NB4 (cell line): ENCODE results near the gene TPCN1.

Experiments used
- MYC ChIP-seq: IDR thresholded peaks from 2 replicates; pipeline ENCODE4 v1.6.1; 2011; ENCODE audit warnings: low read depth, low read length
- POLR2A ChIP-seq: IDR thresholded peaks from 2 replicates; pipeline ENCODE4 v1.6.1; 2011; ENCODE audit warnings: mild to moderate bottlenecking; ENCODE audit not compliant: insufficient read length; ENCODE audit errors: extremely low read depth
- TF ChIP-seq, protein P1 (sequence below): IDR thresholded peaks from one replicate; pipeline ENCODE4 v1.5.1; 2012; ENCODE audit warnings: low read depth, low read length

GRCh38 chr12:113246478-113247122 lies 25.3 kb downstream of the TPCN1 start:
- TF ChIP-seq, protein P1, sequence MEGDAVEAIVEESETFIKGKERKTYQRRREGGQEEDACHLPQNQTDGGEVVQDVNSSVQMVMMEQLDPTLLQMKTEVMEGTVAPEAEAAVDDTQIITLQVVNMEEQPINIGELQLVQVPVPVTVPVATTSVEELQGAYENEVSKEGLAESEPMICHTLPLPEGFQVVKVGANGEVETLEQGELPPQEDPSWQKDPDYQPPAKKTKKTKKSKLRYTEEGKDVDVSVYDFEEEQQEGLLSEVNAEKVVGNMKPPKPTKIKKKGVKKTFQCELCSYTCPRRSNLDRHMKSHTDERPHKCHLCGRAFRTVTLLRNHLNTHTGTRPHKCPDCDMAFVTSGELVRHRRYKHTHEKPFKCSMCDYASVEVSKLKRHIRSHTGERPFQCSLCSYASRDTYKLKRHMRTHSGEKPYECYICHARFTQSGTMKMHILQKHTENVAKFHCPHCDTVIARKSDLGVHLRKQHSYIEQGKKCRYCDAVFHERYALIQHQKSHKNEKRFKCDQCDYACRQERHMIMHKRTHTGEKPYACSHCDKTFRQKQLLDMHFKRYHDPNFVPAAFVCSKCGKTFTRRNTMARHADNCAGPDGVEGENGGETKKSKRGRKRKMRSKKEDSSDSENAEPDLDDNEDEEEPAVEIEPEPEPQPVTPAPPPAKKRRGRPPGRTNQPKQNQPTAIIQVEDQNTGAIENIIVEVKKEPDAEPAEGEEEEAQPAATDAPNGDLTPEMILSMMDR = no peak
- TF ChIP-seq POLR2A (no peak), MYC (no peak)
